H1 (cell line): ENCODE data around the gene PANX1. TPM values are rescaled to one million over a fixed set of nuclear protein-coding genes. Genes with fewer than 3 reads are reported as not detected.

Source experiments
- CTCF ChIA-PET: fragments of 300-600 bp; sonication (Branson Sonifier 250); formaldehyde crosslinking; loops from one replicate; lab custom pipeline; 2021; ENCODE audit not compliant: partially characterized antibody; lab: Charles Lee
- POLR2A ChIA-PET: fragments of 300-600 bp; sonication (Branson Sonifier 250); formaldehyde crosslinking; loops from one replicate; lab custom pipeline; 2021; ENCODE audit warnings: inconsistent platforms; ENCODE audit not compliant: partially characterized antibody; lab: Charles Lee
- DNase-seq, 2 experiments: peaks; one replicate each; pipeline versions ENCODE4 v3.0.0 to v3.0.0-alpha.2; 2010 to 2022; ENCODE audit warnings: low spot score in 2 of 2, low read depth in 1 of 2, mixed read lengths in 1 of 2
- FAIRE-seq: peaks from 2 replicates; lab custom pipeline; 2011; peaks lifted over from hg19 to GRCh38; lab: Jason Lieb, UNC
- H2AFZ ChIP-seq: 2 replicates; pipeline ENCODE4 v1.8.1; 2012; ENCODE audit warnings: low read length, inconsistent platforms
- H2AK5ac ChIP-seq: 2 replicates; pipeline ENCODE4 v1.6.1; 2013; ENCODE audit warnings: low read depth, low read length
- H2BK120ac ChIP-seq: replicated peaks from 2 replicates; pipeline ENCODE3; 2013; ENCODE audit warnings: low read depth, low read length, inconsistent platforms
- H2BK12ac ChIP-seq: 2 replicates; pipeline ENCODE4 v1.6.1; 2013; ENCODE audit warnings: low read depth, low read length
- H2BK15ac ChIP-seq: 2 replicates; pipeline ENCODE4 v1.6.1; 2013; ENCODE audit warnings: low read length
- H2BK20ac ChIP-seq: 2 replicates; pipeline ENCODE4 v1.6.1; 2013; ENCODE audit warnings: low read length
- H2BK5ac ChIP-seq: 2 replicates; pipeline ENCODE4 v1.6.1; 2013; ENCODE audit warnings: low read depth, low read length
- H3K14ac ChIP-seq: 2 replicates; pipeline ENCODE4 v1.6.1; 2013; ENCODE audit warnings: inconsistent platforms; ENCODE audit not compliant: insufficient read length
- H3K18ac ChIP-seq: 2 replicates; pipeline ENCODE4 v1.6.1; 2013; ENCODE audit warnings: low read length; ENCODE audit errors: extremely low read depth
- H3K23ac ChIP-seq: 2 replicates; pipeline ENCODE4 v1.6.1; 2013; ENCODE audit warnings: inconsistent platforms; ENCODE audit not compliant: insufficient read length
- H3K23me2 ChIP-seq: 2 replicates; pipeline ENCODE4 v1.6.1; 2013; ENCODE audit warnings: low read depth, low read length
- H3K27ac ChIP-seq: 2 replicates; pipeline ENCODE4 v1.6.1; 2011; ENCODE audit warnings: low read depth, low read length, inconsistent platforms
- H3K27me3 ChIP-seq, 4 experiments: replicated peaks in 1 of 4; 1 replicate in 1 of 4; 2 replicates in 3 of 4; pipeline versions ENCODE4 v1.6.1 to v1.8.1; 2011 to 2013; ENCODE audit warnings: low read length in 3 of 4, mild to moderate bottlenecking in 3 of 4, inconsistent platforms in 2 of 4, mixed read lengths in 2 of 4, moderate library complexity in 1 of 4; ENCODE audit not compliant: control insufficient read depth in 3 of 4, insufficient read depth in 3 of 4; ENCODE audit errors: extremely low read depth in 1 of 4
- H3K36me3 ChIP-seq, 4 experiments: 2 replicates each; pipeline versions ENCODE4 v1.6.1 to v1.8.1; 2011 to 2013; ENCODE audit warnings: mild to moderate bottlenecking in 4 of 4, low read length in 3 of 4, moderate library complexity in 2 of 4, control low read depth in 1 of 4, inconsistent platforms in 1 of 4; ENCODE audit not compliant: insufficient read depth in 4 of 4, control insufficient read depth in 2 of 4
- H3K4ac ChIP-seq: replicated peaks from 2 replicates; pipeline ENCODE3; 2013; ENCODE audit warnings: low read length, low read depth, mixed read lengths, inconsistent platforms; ENCODE audit not compliant: insufficient read length
- H3K4me1 ChIP-seq, 4 experiments: replicated peaks in 1 of 4; 1 replicate in 1 of 4; 2 replicates in 3 of 4; pipeline versions ENCODE4 v1.6.1 to v1.8.1; 2011 to 2013; ENCODE audit warnings: low read length in 3 of 4, inconsistent platforms in 2 of 4, mixed read lengths in 1 of 4; ENCODE audit not compliant: insufficient read depth in 4 of 4, control insufficient read depth in 3 of 4
- H3K4me2 ChIP-seq, 2 experiments: 2 replicates each; pipeline versions ENCODE4 v1.6.1 to v1.8.1; 2011 to 2013; ENCODE audit warnings: low read depth in 2 of 2, low read length in 2 of 2, control low read depth in 1 of 2, inconsistent platforms in 1 of 2, mild to moderate bottlenecking in 1 of 2; ENCODE audit not compliant: insufficient read depth in 1 of 2
- H3K4me3 ChIP-seq, 4 experiments: fragments of 200-600, 300-600 bp in 1 of 4; sonication (generic), shearing (Covaris generic), sonication (Bioruptor Twin) in 1 of 4; 2 replicates each; pipeline versions ENCODE4 v1.5.1 to v1.8.1; 2011 to 2016; ENCODE audit warnings: low read length in 4 of 4, low read depth in 3 of 4, control low read depth in 2 of 4, inconsistent platforms in 2 of 4, mild to moderate bottlenecking in 2 of 4, mixed read lengths in 1 of 4, moderate library complexity in 1 of 4; ENCODE audit not compliant: insufficient read depth in 2 of 4; ENCODE audit errors: extremely low read depth in 1 of 4
- H3K56ac ChIP-seq: replicated peaks from 2 replicates; pipeline ENCODE3; 2013; ENCODE audit warnings: low read depth, mild to moderate bottlenecking, mixed read lengths, low read length, inconsistent platforms; ENCODE audit not compliant: insufficient read length
- H3K79me1 ChIP-seq: 2 replicates; pipeline ENCODE4 v1.6.1; 2013; ENCODE audit warnings: low read depth, low read length, control low read depth
- H3K79me2 ChIP-seq, 2 experiments: 2 replicates each; pipeline versions ENCODE4 v1.6.1 to v1.8.1; 2012 to 2013; ENCODE audit warnings: low read length in 2 of 2, mild to moderate bottlenecking in 2 of 2, inconsistent platforms in 1 of 2; ENCODE audit not compliant: insufficient read depth in 2 of 2, control insufficient read depth in 1 of 2
- H3K9ac ChIP-seq, 4 experiments: replicated peaks in 1 of 4; 1 replicate in 1 of 4; 2 replicates in 3 of 4; pipeline versions ENCODE4 v1.6.1 to v1.8.1; 2011 to 2013; ENCODE audit warnings: low read depth in 3 of 4, low read length in 3 of 4, control low read depth in 2 of 4, mild to moderate bottlenecking in 2 of 4, moderate library complexity in 2 of 4, inconsistent platforms in 1 of 4; ENCODE audit errors: extremely low read depth in 1 of 4
- H3K9me3 ChIP-seq, 2 experiments: 2 replicates each; pipeline versions ENCODE4 v1.6.1 to v1.8.1; 2012 to 2013; ENCODE audit warnings: mild to moderate bottlenecking in 2 of 2, moderate library complexity in 2 of 2, control low read depth in 1 of 2, inconsistent platforms in 1 of 2, low read depth in 1 of 2, low read length in 1 of 2, mixed read lengths in 1 of 2; ENCODE audit not compliant: insufficient read depth in 2 of 2
- H4K20me1 ChIP-seq, 2 experiments: replicated peaks in 1 of 2; 2 replicates each; pipeline versions ENCODE3 to v1.8.1; 2011 to 2013; ENCODE audit warnings: inconsistent platforms in 2 of 2, low read length in 2 of 2, mild to moderate bottlenecking in 1 of 2; ENCODE audit not compliant: insufficient read depth in 2 of 2, control insufficient read depth in 1 of 2
- H4K5ac ChIP-seq: 2 replicates; pipeline ENCODE4 v1.6.1; 2013; ENCODE audit warnings: low read length, low read depth, mixed read lengths, inconsistent platforms; ENCODE audit not compliant: insufficient read length
- H4K8ac ChIP-seq: 2 replicates; pipeline ENCODE4 v1.8.0; 2013; ENCODE audit warnings: mild to moderate bottlenecking, moderate library complexity, low read length, inconsistent platforms; ENCODE audit not compliant: insufficient read depth; ENCODE audit errors: extremely low read depth
- H4K91ac ChIP-seq: replicated peaks from 2 replicates; pipeline ENCODE3; 2013; ENCODE audit warnings: low read length, mixed read lengths, inconsistent platforms; ENCODE audit not compliant: insufficient read length
- E2F6 ChIP-seq: IDR thresholded peaks from 2 replicates; pipeline ENCODE4 v1.6.1; 2012; ENCODE audit warnings: inconsistent platforms
- NRF1 ChIP-seq: IDR thresholded peaks from 2 replicates; pipeline ENCODE4 v1.6.1; 2011; ENCODE audit warnings: mild to moderate bottlenecking, low read depth, low read length, improper control_type of control experiment
- SRF ChIP-seq: IDR thresholded peaks from 2 replicates; pipeline ENCODE4 v1.6.1; 2011; ENCODE audit warnings: mild to moderate bottlenecking, low read depth, low read length, moderate library complexity
- WGBS, 2 experiments: shearing (Covaris generic) in 1 of 2; methylation state at CpG; one replicate each; pipeline versions ENCODE4 v1.1.6 to v1.1.7; 2013 to 2015; ENCODE audit warnings: low lambda C conversion rate in 2 of 2, mixed read lengths in 2 of 2, inconsistent platforms in 1 of 2, low coverage in 1 of 2, missing lambda C conversion rate in 1 of 2; ENCODE audit not compliant: insufficient replicate concordance in 2 of 2, insufficient coverage in 1 of 2, insufficient read length in 1 of 2; ENCODE audit errors: extremely low coverage in 1 of 2, missing lambda C conversion rate in 1 of 2; 5-methylcytosine and 5-hydroxymethylcytosine counted together
- polyA plus RNA-seq, 7 experiments: library from polyadenylated mRNA; depleted of rRNA in 3 of 7; stranded (reverse) in 5 of 7; unstranded in 2 of 7; fragments of >200 nt in 5 of 7; fragments of 200-250 nt in 2 of 7; gene quantifications; 1 replicate in 5 of 7; 2 replicates in 1 of 7; 4 replicates in 1 of 7; pipeline versions ENCODE4 v1.2.1 to v1.2.3, GENCODE V29; 2011 to 2013; ENCODE audit warnings: missing spikeins in 2 of 7, mixed read lengths in 2 of 7
- total RNA-seq: library from RNA; stranded (reverse); fragmentation: NEBNext Ultra II Directional; extraction: Animal tissue kit (Norgen Biotek cat#: 25700); gene quantifications from 2 replicates; pipeline ENCODE4 v1.2.1, GENCODE V29; 2021

Gene PANX1
- total and polyA plus RNA-seq, 2 of the 8 experiments (the other 6 are each of a cell fraction or from before 2014, with no cell fraction given) = 15.9 to 35.2 TPM

- Histone ChIP-seq H3K56ac (no peak overlapping the region), H3K18ac (no peak overlapping the region), H3K27ac (no peak overlapping the region), H3K4me3 (no peak overlapping the region), H3K79me2 (no peaks in the 10 kb centered on the region), H2BK12ac (no peak overlapping the region), H4K5ac (no peak overlapping the region), H3K23me2 (no peaks in the 10 kb centered on the region), H3K4me1 (no peaks in the 10 kb centered on the region), H4K8ac (no peak overlapping the region), H3K4ac (no peak overlapping the region), H3K4me2 (no peak overlapping the region), H4K20me1 (no peaks in the 10 kb centered on the region), H3K79me1 (no peaks in the 10 kb centered on the region), H2BK120ac (no peak overlapping the region), H2AFZ (no peak overlapping the region), H3K9me3 (peaks cover 7 to 14% of the 10 kb centered on the region in 2 experiments; a peak in 2 of 4 replicates), H3K36me3 (no peaks in the 10 kb centered on the region), H2BK5ac (no peak overlapping the region), H4K91ac (no peak overlapping the region), H3K23ac (no peak overlapping the region), H2AK5ac (no peak overlapping the region), H2BK15ac (no peak overlapping the region), H3K14ac (no peak overlapping the region), H2BK20ac (no peak overlapping the region), H3K27me3 (peaks cover 0 to 1% (median 0%) of the 10 kb centered on the region in 4 experiments; a peak in 1 of 7 replicates), H3K9ac (no peak overlapping the region)
- CTCF ChIA-PET = interaction anchor here (0.6 to 1.0 kb wide), 3 partner anchors 19 to 37 kb away, joined by 3 read pairs; no protein-coding TSS in a partner anchor
- POLR2A ChIA-PET = no interaction called here
- TF ChIP-seq NRF1 = no peak
- TF ChIP-seq SRF = no peak
- TF ChIP-seq E2F6 = no peak
- FAIRE-seq = no peak
- DNase-seq = no peak
- WGBS, 2 experiments = 94% methylated on average over 2 of the region's 2 CpGs; no CpG with 5 or more reads in 1 of the 2 experiments
Measured at GRCh38 chr11:94218372-94218771, 89.7 kb downstream of the PANX1 start.
